HepG2 (cell line): ENCODE results near the gene PSD4. TPM values are rescaled to one million over a fixed set of nuclear protein-coding genes. Genes with fewer than 3 reads are reported as not detected.
A peak's percentile ranks its signal among the peaks of the same experiment; 100 is the strongest.

Experiments used
- AGO2 ChIP-seq: fragments of 200-400 bp; formaldehyde crosslinking; optimal IDR thresholded peaks from 2 replicates; pipeline ENCODE3; 2017; ENCODE audit warnings: mild to moderate bottlenecking, low read depth, low read length, moderate library complexity
- DNMT3B ChIP-seq: conservative IDR thresholded peaks from 2 replicates; pipeline ENCODE4 v1.6.1; 2016; ENCODE audit warnings: missing biosample characterization, control low read depth
- FOSL2 ChIP-seq: sonication (generic); formaldehyde crosslinking; IDR thresholded peaks from 2 replicates; pipeline ENCODE4 v1.4.0; 2020; ENCODE audit warnings: missing genetic modification reagents
- HCFC1 ChIP-seq: fragments of 150-350 bp; IDR thresholded peaks from 2 replicates; pipeline ENCODE4 v1.6.1; 2014; ENCODE audit warnings: low read depth, low read length
- HDAC2 ChIP-seq: sonication (generic); formaldehyde crosslinking; IDR thresholded peaks from 2 replicates; pipeline ENCODE4 v1.4.0; 2020; ENCODE audit warnings: missing genetic modification reagents
- SALL1 ChIP-seq: sonication (generic); formaldehyde crosslinking; IDR thresholded peaks from 2 replicates; pipeline ENCODE4 v1.8.0; 2022; ENCODE audit warnings: mild to moderate bottlenecking, missing genetic modification reagents
- ZBTB38 ChIP-seq: sonication (generic); formaldehyde crosslinking; IDR thresholded peaks from 2 replicates; pipeline ENCODE4 v1.5.1; 2020; ENCODE audit warnings: mild to moderate bottlenecking, missing genetic modification reagents
- polyA plus RNA-seq, 8 experiments: library from polyadenylated mRNA; depleted of rRNA in 3 of 8; stranded (reverse) in 7 of 8; unstranded in 1 of 8; fragments of >200 nt; fragmentation: Illumina TruSeq in 4 of 8; extraction: Trizol in 4 of 8; gene quantifications; 2 replicates each; pipeline versions ENCODE4 v1.2.1 to v1.2.3, GENCODE V29; 2011 to 2016; ENCODE audit warnings: low read depth in 4 of 8, missing spikeins in 1 of 8, mixed read lengths in 1 of 8; ENCODE audit not compliant: insufficient read depth in 1 of 8
- total RNA-seq, 5 experiments: library from RNA; depleted of rRNA; stranded (reverse); fragments of >200 nt; fragmentation: Illumina TruSeq; extraction: Trizol; gene quantifications; 2 replicates each; pipeline ENCODE4 v1.2.3, GENCODE V29; 2016; ENCODE audit warnings: low read depth in 1 of 5
- TF ChIP-seq, protein P1 (sequence below): IDR thresholded peaks from 2 replicates; pipeline ENCODE4 v1.6.1; 2016; ENCODE audit warnings: low read depth
- TF ChIP-seq, protein P2 (sequence below): sonication (generic); formaldehyde crosslinking; IDR thresholded peaks from 2 replicates; pipeline ENCODE4 v1.5.0; 2020; ENCODE audit warnings: missing genetic modification reagents
- TF ChIP-seq, protein P3 (sequence below): sonication (generic); formaldehyde crosslinking; IDR thresholded peaks from 2 replicates; pipeline ENCODE4 v1.8.0; 2022; ENCODE audit warnings: missing genetic modification reagents, mild to moderate bottlenecking, borderline replicate concordance
- TF ChIP-seq, protein P4 (sequence below): sonication (generic); formaldehyde crosslinking; IDR thresholded peaks from 2 replicates; pipeline ENCODE4 v1.4.0; 2020; ENCODE audit warnings: mild to moderate bottlenecking, missing genetic modification reagents
- TF ChIP-seq, protein P5 (sequence below): IDR thresholded peaks from 2 replicates; pipeline ENCODE4 v1.6.1; 2016; ENCODE audit warnings: control low read depth
- TF ChIP-seq, protein P6 (sequence below), 2 experiments: sonication (generic) in 1 of 2; formaldehyde crosslinking in 1 of 2; IDR thresholded peaks; 2 replicates each; pipeline versions ENCODE4 v1.4.0 to v1.6.1; 2018 to 2020; ENCODE audit warnings: missing genetic modification reagents in 2 of 2, borderline replicate concordance in 1 of 2, low read depth in 1 of 2, mild to moderate bottlenecking in 1 of 2, missing biosample characterization in 1 of 2

PSD4 gene
- total and polyA plus RNA-seq, 2 of the 13 experiments (the other 11 are each of a cell fraction or from before 2014, with no cell fraction given) = 5.8 to 9.4 TPM

DNA sequence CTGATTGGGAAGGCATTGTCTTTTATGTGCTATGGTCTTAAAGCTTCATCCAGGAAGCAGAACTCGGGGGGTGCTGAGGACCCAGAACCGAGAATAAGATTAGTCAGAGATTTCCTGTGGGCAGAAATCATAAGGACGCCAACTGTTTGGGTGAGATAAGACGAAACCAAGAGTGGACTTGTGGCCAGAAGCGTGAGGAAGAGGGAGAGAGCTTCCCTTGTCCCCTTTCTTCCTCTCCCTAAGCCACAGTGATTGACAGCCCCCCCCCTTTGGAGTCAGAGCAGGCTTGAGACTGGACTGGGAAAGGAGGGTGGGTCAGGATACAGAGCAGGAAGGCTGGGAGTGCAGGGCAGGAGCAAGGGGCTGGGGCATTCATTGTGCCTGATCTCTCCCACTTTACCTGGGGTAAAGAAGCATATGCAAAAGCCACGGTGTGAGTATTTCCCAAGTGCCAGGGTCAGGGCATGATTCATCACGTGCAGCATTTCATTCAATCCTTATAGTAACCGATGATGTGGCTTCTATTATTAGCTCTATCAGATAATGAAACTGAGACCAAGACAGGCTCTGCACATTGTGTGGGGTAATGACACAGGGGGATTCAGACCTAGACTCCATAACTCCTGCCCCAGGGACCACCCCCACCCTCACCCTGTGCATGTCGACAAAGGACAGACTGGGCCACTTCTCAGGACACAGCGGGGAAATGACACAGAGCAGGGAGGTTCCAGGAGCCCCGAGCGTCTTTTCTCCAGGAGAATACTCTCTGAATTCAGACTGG lies 49.4 kb upstream of the PSD4 start (continued):
- TF ChIP-seq FOSL2 (CRISPR knock-in tag) (peak; percentile 50), ZBTB38 (CRISPR knock-in tag) (peak; percentile 77), HDAC2 (CRISPR knock-in tag) (no peak), HCFC1 (no peak), DNMT3B (0 out of 2 replicates have a peak, but pooled peaks have one; percentile 43), SALL1 (CRISPR knock-in tag) (peak; percentile 13; the same call in 1 of the 2 replicates), AGO2 (no peak)
- TF ChIP-seq, protein P1, sequence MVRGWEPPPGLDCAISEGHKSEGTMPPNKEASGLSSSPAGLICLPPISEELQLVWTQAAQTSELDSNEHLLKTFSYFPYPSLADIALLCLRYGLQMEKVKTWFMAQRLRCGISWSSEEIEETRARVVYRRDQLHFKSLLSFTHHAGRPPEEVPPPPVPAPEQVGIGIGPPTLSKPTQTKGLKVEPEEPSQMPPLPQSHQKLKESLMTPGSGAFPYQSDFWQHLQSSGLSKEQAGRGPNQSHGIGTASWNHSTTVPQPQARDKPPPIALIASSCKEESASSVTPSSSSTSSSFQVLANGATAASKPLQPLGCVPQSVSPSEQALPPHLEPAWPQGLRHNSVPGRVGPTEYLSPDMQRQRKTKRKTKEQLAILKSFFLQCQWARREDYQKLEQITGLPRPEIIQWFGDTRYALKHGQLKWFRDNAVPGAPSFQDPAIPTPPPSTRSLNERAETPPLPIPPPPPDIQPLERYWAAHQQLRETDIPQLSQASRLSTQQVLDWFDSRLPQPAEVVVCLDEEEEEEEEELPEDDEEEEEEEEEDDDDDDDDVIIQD = no peak
- TF ChIP-seq, protein P2, sequence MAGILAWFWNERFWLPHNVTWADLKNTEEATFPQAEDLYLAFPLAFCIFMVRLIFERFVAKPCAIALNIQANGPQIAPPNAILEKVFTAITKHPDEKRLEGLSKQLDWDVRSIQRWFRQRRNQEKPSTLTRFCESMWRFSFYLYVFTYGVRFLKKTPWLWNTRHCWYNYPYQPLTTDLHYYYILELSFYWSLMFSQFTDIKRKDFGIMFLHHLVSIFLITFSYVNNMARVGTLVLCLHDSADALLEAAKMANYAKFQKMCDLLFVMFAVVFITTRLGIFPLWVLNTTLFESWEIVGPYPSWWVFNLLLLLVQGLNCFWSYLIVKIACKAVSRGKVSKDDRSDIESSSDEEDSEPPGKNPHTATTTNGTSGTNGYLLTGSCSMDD (CRISPR knock-in tag) = no peak
- TF ChIP-seq, protein P3, sequence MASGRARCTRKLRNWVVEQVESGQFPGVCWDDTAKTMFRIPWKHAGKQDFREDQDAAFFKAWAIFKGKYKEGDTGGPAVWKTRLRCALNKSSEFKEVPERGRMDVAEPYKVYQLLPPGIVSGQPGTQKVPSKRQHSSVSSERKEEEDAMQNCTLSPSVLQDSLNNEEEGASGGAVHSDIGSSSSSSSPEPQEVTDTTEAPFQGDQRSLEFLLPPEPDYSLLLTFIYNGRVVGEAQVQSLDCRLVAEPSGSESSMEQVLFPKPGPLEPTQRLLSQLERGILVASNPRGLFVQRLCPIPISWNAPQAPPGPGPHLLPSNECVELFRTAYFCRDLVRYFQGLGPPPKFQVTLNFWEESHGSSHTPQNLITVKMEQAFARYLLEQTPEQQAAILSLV (CRISPR knock-in tag) = no peak
- TF ChIP-seq, protein P4, sequence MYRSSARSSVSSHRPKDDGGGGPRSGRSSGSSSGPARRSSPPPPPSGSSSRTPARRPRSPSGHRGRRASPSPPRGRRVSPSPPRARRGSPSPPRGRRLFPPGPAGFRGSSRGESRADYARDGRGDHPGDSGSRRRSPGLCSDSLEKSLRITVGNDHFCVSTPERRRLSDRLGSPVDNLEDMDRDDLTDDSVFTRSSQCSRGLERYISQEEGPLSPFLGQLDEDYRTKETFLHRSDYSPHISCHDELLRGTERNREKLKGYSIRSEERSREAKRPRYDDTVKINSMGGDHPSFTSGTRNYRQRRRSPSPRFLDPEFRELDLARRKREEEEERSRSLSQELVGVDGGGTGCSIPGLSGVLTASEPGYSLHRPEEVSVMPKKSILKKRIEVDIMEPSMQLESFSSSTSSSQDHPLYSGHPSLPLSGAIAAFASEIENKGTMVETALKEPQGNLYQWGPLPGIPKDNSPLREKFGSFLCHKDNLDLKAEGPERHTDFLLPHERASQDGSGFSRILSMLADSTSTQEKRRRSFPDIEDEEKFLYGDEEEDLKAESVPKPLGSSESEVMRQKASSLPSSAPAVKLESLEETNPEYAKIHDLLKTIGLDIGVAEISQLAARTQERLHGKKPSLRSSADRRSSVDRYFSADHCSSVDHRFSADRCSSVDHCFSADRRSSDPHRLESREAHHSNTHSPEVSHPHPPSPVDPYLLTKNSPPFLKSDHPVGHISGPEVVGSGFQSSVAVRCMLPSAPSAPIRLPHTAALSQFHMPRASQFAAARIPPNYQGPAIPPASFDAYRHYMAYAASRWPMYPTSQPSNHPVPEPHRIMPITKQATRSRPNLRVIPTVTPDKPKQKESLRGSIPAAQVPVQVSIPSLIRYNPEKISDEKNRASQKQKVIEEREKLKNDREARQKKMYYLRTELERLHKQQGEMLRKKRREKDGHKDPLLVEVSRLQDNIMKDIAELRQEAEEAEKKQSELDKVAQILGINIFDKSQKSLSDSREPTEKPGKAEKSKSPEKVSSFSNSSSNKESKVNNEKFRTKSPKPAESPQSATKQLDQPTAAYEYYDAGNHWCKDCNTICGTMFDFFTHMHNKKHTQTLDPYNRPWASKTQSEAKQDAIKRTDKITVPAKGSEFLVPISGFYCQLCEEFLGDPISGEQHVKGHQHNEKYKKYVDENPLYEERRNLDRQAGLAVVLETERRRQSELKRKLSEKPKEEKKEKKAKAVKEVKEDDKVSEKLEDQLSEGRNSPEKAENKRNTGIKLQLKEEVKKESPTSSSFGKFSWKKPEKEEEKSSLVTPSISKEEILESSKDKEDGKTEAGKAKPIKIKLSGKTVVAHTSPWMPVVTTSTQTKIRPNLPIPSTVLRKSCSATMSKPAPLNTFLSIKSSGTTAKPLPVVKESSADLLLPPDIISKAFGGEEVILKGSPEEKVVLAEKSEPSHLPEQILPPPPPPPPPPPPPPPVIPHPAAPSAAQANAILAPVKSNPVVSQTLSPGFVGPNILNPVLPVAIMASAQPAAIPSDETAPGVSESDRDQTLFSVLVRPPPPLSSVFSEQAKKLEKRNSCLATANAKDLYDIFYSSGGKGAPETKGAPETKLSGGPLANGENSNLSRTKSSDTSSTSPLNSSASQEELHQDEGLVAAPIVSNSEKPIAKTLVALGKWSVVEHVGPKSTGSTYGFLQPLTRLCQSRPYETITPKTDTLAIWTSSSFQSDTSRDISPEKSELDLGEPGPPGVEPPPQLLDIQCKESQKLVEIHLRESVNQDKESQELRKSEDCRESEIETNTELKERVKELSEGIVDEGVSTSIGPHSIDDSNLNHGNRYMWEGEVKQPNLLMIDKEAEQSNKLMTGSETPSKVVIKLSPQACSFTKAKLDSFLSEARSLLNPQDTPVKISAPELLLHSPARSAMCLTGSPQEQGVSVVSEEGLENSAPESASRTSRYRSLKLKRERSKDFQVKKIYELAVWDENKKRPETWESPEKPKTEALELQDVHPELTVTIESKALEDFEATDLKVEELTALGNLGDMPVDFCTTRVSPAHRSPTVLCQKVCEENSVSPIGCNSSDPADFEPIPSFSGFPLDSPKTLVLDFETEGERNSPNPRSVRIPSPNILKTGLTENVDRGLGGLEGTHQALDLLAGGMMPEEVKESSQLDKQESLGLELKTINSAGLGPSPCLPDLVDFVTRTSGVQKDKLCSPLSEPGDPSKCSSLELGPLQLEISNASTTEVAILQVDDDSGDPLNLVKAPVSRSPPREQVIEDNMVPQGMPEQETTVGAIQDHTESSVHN (CRISPR knock-in tag) = no peak
- TF ChIP-seq, protein P5, sequence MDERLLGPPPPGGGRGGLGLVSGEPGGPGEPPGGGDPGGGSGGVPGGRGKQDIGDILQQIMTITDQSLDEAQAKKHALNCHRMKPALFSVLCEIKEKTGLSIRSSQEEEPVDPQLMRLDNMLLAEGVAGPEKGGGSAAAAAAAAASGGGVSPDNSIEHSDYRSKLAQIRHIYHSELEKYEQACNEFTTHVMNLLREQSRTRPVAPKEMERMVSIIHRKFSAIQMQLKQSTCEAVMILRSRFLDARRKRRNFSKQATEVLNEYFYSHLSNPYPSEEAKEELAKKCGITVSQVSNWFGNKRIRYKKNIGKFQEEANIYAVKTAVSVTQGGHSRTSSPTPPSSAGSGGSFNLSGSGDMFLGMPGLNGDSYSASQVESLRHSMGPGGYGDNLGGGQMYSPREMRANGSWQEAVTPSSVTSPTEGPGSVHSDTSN = peak; percentile 75
- TF ChIP-seq, protein P6, sequence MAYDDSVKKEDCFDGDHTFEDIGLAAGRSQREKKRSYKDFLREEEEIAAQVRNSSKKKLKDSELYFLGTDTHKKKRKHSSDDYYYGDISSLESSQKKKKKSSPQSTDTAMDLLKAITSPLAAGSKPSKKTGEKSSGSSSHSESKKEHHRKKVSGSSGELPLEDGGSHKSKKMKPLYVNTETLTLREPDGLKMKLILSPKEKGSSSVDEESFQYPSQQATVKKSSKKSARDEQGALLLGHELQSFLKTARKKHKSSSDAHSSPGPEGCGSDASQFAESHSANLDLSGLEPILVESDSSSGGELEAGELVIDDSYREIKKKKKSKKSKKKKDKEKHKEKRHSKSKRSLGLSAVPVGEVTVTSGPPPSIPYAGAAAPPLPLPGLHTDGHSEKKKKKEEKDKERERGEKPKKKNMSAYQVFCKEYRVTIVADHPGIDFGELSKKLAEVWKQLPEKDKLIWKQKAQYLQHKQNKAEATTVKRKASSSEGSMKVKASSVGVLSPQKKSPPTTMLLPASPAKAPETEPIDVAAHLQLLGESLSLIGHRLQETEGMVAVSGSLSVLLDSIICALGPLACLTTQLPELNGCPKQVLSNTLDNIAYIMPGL (CRISPR knock-in tag; IDR thresholded peaks at IDR 0.05; ENCODE audit: borderline replicate concordance in 1 of 2, low read depth in 1 of 2) = no peak
